ENCODE results near the gene TECTA.
"Not testable (repeated sequence)": the region's sequence is repeated elsewhere in the genome, so short reads cannot be mapped to it uniquely, and the experiment has no call there.

TECTA gene

DNA sequence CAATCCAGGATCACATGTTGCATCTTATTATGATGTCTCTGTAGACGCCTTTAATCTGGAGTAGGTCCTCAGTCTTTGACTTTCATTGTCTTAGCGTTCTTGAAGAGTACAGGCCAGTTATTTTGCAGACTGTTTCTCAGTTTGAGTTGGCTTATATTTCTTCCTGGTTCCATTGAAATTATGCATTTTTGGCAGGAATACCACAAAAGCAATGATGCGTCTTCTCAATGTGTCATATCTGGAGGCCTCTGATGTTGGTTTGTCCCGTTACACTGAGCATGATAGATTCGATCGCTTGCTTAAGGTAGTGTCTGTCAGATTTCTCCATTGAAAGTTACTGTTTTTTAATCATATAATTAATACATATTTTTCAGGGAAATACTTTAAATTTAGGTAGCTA, 30.6 kb downstream of the TECTA start:
- no peak for DNase-seq (ENCODE audit: low read depth in 2 of 2)

DNA sequence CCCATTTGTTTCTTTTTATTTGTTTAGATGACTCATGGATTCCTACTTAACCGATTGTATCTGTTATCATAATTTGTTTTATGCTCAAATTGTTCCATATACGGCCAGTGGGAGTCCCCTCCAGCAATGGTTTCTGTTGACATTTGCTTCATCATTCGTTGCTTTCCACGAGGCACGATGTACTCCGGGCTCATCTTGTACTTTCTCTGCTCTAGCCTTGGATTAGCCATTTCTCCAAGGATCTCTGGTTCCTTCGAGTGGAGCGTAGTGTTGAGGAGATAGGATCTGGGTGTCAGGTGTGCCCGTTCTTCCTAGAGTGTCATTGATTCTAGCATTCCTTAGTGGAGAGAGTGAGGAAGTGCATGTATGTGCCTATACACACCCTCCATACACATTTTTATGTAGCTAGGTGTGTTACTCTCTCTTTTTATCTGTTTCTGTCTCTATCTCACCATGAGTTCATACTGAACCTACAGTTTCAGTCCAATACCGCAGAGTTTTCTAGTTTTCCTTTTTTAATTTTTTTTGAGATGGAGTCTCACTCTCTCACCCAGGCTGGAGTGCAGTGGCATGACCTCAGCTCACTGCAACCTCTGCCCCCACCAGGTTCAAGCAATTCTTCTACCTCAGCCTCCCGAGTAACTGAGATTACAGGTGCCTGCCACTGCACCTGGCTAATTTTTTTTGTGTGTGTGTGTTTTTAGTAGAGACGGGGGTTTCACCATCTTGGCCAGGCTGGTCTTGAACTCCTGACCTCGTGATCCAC, 31.4 kb downstream of the TECTA start:
- DNase-seq (ENCODE audit: low read depth in 2 of 2), result no peak

DNA sequence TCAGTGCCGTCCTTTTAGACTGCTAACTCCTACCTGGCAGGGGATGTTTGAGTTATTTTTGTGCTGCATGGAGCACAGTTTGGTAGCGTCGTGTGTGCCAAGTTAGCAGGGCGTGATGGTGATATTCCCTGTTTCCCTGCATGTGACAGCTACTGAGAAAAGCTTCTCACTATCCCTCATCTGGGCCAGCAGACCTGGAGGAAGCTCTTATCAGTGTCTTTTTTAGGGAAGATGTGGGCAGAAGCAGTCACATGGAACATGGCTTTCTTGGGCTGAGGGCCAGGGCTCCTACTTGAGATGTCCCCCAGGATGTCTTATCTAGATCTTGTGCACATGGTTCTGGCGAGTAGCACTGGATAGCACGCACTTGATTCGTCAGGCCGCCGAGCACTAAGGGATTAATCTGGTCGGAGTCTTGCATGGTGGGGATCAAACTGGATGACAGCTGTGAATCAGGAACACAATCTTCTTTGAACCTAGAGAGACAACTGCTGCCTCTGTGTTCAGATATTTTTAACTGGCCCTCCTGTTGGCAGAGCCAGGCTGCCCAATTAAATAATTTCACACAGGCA, 33.8 kb downstream of the TECTA start:
- no peak for DNase-seq (ENCODE audit: low read depth in 2 of 2)

DNA sequence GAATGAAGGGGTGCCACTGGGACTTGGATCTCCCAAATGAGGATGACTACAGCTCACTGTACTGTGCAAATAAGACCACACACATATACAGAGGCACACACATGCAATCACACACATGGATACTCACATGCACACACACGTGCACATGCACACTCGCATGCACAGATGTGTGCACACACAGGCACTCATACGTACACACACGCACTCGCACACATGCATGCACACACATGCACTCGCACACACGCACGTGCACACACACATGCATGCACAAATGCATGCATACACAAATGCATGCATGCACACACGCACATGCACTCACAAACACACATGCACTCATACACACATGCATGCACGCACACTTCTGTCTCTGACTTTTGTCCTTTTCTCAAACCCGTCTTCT, 36.0 kb downstream of the TECTA start:
- DNase-seq (ENCODE audit: low read depth in 2 of 2), result no peak

DNA sequence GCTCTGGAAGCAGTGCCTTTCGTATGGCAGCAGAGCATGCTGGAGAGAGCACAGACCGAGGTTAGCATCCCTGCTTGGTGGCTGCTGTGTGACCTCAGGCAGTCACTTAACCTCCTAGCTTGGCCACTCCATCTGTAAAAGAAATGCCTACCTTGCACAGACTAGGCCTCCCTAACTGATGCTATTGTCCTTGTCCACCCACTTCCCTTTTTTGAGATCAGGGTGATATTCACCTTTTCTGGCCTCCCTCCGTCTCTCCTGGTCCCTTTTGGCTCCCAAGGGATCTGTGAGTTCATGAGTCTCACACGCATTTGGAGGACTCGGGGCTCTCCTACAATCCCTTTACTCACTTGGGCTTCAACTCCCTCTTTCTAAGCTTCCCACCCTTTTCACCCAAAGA, 37.2 kb downstream of the TECTA start:
- DNase-seq (ENCODE audit: low read depth in 2 of 2), result no peak

DNA sequence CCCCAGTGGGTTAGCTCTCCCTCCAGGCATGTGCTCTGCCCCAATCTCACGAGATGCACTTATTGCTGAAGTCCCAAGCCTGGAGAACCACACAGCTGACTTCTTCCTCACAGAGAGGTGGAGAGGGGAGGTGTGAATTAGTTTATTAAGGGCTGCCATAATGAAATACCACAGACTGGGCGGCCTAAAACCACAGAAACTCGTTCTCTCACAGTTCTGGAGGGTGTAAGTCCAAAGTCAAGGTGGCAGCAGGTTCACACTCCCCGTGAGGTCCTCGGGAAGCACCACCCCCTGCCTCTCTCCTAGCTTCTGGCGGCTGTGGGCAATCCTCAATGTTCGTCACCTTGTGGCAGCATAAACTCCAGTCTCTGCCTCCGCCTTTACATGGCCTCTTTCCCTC, 39.3 kb downstream of the TECTA start:
- no peak for DNase-seq (ENCODE audit: low read depth in 2 of 2)

DNA sequence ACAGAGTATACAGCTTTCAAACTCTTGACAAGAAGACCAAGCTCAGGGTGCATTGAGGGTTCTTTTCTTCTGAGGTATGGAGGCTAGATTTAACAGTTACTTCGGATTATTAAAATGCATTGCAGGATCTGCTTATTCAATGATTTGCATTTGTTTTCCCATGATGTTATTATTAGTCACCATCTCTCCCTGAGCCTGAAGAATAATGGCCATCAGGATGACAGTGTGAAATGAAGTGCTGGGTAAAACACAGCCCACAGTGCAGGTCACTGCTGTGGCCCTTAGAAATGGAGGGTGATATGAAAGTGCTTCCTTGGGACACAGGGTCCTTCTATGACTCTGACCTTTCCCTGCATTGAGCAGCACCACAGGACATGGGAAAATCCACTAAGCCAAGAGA, 40.0 kb downstream of the TECTA start:
- no peak for DNase-seq (ENCODE audit: low read depth in 2 of 2)

DNA sequence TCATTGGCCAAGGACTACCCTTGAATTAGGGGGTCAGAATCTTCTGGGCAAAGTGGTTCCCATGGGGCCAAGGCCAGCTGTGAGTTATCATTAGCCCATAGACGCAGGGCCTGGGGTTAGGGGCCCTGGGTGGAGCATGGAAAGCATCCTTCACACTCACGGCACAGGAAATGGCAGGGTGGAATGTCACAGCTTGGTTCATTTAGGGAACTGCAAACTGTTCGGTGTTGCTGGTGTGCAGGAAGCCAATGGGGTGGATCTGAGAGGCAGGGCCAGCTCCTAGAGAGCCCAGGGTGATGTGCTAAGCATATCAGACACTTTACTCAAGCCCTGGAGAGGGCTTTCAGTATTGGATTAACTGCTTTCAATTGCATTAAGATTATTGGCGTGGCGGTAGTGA, 42.9 kb downstream of the TECTA start:
- no peak for DNase-seq (ENCODE audit: low read depth in 2 of 2)

DNA sequence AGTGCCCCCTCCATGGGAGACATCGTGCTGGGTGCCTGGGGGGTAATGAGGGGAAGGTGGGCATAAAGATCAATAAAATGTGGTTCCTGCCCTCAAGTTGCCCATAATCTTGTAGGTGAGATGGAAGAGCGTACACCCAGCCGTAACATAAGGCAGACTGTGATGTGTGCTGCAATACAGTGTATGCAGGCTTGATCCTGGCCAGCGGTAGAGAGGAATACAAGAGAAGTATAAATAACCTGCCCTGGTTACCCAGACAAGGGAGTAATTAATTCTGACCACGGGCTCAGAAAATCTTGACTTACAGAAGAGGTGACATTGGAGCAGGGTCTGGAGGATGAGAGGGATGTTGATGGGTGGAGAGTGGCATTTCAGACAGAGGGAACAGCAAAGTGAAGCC, 43.7 kb downstream of the TECTA start:
- DNase-seq (ENCODE audit: low read depth in 2 of 2), result no peak

DNA sequence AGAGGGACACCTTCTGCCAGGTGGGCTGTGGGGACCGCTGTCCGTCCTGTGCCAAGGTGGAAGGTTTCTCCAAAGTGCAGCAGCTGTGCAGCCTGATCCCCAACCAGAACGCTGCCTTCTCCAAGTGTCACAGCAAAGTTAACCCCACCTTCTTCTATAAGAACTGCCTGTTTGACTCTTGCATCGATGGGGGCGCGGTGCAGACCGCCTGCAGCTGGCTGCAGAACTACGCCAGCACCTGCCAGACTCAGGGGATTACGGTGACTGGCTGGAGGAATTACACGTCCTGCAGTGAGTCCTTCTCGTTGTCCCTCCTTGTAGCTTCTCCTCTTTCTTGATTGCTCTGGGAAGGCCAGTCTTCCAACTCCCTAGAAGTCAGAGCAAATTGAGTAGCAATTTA, 44.8 kb downstream of the TECTA start:
- no peak for DNase-seq (ENCODE audit: low read depth in 2 of 2)

DNA sequence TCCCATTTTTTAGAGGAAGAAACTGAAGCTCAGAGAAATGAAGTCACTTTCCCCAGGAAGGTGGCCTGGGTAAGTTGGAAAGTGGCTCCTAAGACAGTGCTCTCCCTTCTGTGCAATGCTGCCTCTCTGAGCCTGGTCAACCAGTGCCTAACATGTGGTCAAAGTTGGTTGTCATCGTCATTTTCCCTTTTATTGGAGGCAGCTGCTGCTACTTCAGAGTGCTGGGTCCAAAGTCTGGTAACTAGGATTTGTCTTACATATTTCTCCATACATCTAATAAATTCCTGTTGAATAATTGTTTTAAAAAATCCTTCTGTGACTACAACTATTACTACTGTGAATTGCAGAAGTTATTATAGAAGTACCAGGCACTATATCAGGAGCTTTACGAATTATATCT, 48.1 kb downstream of the TECTA start:
- DNase-seq (ENCODE audit: low read depth in 2 of 2), result no peak

DNA sequence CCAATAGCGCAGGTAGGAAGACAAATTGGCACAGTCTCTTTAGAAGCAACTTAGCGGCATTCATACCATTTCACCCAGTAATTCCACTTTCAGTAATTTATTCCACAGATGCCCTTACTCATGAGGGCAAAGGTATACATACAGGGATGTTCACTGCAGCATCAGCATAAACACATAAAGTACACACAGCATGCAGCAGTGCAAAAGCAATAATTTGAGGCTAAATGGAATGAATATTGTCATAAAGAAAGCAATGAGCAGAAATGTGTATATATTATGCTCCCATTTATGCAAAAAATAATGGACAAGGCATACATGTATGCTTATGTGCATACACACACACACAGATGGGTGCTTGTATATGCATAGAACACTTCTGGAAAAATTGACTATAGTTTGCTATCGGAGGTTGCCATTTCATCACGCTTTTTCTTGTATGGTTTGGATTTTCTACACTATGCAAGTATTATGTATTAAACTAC, 50.2 kb downstream of the TECTA start:
- no peak for DNase-seq (ENCODE audit: low read depth in 2 of 2)

DNA sequence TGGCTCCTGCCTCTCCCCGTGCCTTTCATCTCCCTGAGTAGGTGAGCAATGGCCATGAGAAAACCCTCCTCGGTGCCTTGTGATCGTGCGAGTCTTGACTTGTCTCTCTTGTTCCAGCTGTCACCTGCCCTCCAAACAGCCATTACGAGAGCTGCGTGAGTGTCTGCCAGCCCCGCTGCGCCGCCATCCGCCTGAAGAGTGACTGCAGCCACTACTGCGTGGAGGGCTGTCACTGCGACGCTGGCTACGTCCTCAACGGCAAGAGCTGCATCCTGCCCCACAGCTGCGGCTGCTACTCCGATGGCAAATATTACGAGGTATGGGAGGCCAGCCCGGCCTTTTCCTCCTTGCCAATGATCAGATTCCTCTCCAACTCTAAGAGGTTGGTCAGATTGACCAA, 51.7 kb downstream of the TECTA start:
- DNase-seq (ENCODE audit: low read depth in 2 of 2), result no peak

DNA sequence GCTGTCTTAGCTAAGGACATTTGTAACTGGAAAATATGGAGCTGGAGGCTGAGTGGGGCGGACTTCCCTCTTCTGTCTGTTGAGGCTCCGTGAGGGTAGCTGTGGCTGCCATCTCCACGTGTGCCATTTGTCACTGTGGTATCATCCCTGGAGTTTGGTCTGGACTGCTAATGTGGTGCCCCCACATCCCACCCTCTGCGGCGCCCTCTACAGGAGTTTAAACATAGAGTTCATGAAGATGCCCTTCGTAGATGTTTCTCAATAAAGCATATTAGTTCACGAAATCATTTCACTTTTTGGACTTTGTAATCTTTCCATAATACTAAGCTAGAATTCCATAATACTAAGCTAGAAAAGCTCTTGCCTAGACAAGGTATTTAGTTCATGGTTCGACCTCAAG, 52.4 kb downstream of the TECTA start:
- DNase-seq (ENCODE audit: low read depth in 2 of 2), result no peak

DNA sequence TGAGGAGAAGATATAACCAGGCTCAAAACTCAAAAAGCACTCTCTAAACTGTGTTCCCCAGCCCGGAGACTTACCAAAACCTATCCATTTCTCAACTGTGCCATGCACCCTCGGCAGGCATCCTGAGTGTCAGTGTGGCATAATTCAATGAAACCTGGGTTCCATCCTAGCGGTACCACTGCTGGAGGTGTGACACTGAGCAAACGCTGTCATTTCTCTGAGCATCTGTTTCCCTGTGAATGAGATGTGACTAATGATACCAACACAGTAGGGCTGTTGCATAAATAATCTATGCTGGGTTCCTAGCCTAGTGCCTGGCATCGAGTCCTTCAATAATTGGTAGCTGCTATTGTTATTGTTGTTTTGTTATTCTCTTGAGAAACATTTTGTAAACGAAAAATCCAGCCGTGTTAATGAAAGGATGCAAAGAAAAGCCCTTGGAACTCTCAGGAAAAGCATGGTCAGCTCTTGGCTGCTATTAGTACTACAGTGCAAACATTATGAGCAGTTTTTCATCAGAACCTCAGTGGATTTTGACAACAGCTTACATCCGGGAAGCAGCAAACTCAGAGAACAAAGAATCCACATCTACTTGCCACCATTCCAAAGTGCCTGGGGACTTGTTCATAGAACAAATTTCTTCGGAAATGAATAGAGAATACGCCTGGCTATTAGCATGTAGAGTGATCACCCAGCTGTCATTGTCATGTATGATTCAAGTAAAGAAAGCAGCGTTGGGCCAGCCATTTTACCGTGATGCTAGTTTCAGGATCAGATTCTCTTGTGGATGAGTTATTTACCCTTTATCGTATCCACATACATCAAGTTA, 53.7 kb downstream of the TECTA start:
- no peak for DNase-seq (ENCODE audit: low read depth in 2 of 2)

DNA sequence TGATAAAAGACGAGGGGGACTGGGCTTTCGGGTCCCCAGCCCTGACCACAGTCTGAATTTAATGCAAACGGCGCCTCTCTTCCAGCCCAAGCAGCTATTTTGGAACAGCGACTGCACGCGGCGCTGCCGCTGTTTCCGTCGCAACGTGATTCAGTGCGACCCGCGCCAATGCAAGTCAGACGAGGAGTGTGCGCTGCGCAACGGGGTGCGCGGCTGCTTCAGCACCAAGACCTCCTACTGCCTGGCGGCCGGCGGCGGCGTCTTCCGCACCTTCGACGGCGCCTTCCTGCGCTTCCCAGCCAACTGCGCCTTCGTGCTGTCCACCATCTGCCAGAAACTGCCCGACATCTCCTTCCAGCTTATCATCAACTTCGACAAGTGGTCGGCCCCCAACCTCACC, 56.7 kb downstream of the TECTA start:
- DNase-seq (ENCODE audit: low read depth in 2 of 2), result no peak

DNA sequence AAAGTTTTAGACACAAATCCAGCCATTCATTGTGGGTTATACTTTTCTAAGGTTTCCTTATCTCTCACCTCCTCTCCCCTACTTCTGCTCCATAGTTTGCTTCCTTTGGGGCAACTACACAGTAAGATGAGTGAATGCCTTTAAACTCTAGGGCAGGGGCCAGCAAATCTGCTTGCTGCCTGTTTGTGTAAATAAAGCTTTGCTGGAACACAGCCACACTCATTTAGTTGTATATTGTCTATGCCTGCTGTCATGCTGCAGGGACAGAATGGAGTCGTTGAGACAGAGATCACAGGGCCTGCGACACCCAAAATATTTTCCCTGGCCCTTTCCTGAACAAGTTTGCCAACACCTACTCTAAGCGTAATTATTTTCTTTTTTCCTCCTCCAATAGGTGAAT, 58.7 kb downstream of the TECTA start:
- no peak for DNase-seq (ENCODE audit: low read depth in 2 of 2)

DNA sequence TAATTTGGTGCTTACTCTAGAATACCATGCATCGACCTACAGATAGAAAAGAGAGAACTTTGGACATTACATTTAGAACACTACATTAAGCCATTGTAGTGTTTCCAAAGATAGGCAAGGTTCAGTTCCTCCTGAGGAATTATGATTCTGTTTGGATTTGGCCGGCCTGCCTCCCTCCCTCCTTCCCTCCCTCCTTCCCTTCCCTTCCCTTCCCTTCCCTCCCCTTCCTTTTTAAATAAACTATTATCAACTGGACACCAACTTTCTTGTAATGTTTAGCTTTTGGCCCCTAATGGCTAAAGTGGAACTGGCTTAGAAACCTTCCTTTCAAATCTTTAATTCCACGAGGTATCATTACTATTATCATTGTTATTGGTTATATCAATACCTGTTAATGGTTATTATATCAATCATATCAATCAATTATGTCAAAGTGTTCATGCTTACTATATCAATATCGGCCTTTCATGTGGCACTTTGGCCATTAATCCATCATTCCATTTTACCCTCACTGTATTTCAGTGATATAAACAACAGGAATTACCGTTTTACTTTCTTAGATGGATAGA, 60.4 kb downstream of the TECTA start:
- no peak for DNase-seq (ENCODE audit: low read depth in 2 of 2)

DNA sequence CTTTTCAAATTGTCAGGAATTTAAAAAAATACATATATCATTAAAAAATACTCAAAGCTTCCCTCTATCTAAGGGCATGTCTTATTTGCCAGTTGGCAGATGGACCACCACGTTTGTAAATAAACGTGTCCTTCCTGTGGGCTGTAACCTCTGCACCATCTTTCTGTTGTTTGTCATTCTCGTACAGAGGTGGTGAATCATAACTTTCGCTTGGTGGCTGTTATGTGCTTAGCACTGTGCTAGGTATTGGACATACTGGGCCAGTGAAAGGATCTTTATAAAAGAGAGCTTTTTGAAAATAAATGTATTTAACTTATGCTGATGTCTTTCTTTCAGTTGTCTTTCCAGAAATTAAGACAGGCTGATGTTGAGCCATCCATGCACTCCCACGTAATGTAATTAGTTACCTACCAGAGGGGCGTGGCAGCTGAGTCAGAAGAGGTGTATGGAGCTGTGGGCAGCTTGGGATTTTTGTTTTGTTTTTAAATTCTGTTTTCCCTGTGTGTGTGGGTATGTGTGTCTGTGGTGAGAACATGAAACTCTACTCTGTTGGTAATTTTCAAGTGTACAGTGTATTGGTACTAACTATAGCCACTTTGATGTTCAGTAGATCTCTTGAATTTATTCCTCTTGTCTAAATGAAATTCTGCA, 62.7 kb downstream of the TECTA start:
- no peak for DNase-seq (ENCODE audit: low read depth in 2 of 2)

DNA sequence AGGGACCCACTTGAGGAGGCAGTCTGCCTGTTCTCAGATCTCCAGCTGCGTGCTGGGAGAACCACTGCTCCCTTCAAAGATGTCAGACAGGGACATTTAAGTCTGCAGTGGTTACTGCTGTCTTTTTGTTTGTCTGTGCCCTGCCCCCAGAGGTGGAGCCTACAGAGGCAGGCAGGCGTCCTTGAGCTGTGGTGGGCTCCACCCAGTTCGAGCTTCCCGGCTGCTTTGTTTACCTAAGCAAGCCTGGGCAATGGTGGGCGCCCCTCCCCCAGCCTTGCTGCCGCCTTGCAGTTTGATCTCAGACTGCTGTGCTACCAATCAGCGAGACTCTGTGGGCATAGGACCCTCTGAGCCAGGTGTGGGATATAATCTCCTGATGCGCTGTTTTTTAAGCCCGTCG, 76.6 kb downstream of the TECTA start:
- not testable (repeated sequence) for DNase-seq (ENCODE audit: low read depth in 2 of 2)

DNA sequence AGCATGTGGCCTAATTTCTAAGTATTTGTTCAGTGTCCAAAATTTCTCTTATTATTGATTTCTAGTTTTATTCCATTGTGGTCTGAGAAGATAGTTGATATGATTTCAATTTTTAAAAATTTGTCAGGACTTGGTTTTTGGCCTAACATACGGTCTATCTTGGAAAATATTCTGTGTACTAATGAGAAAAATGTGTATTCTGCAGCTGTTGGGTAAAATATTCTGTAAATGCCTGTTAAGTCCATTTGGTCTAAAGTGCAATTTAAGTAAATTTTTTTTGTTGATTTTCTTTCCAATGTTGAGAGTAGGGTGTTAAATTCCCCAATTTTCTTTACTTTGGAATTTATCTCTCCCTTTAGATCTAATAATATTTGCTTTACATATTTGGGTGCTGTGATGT, 78.3 kb downstream of the TECTA start:
- no peak for DNase-seq (ENCODE audit: low read depth in 2 of 2)

DNA sequence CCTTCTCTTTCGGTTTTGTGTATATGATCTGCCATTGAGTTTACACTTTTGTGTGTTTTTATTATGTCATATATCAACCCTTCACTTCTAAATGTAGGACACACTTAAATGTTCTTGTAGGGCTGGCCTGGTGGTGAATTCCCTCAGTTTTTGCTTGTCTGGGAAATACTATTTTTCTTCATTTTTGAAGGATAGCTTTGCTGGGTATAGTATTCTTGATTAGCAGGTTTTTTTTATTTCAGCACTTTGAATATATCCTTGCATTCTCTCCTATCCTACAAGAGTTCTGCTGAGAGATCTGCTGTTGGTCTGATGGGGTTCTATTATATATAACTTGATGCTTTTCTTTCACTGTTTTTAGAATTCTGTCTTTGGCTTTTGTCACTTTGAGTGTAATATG, 79.1 kb downstream of the TECTA start:
- DNase-seq (ENCODE audit: low read depth in 2 of 2), result no peak

All from stimulated activated CD4-positive, alpha-beta T cell treated with anti-CD3 and anti-CD28 coated beads, Interleukin-1b, Interleukin-23, amount 100 ng/mL, for 1 hour (primary cell).